Measurements from ENCODE around the gene ZNRF1.

DNA sequence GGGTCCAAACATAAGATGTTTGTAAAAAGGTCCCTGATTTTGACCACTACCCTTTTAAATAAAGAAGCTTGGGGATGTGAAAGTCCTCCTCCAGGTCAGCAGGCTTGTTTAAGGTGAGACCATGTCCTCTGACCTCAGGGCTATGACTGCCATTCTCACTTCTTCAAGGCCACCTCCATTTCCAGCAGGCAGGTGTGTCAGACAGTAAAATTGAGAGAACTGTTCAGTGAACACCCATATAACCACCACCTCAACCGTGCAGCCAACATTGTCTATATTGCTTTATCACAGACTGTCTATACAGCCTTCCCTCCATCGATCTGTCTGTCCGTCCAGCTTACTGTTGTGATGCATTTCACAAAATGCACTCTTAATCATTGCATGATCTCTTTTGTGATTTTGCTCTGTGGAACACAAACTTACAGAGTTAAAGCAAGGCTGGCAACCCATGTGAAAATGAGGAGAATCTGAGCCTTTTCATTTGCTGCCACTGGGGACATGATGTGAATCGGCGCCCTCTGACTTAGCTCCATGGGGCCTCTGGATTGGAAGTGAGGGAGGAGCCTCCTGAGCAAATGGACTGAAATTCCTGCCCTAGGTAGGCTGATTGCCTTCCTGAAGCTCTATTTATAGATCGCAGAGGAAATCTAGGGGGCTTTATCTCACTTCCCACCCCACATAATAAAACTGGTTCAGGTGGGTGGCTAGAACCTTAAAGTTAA is 53.8 kb downstream of the ZNRF1 start:
- TF ChIP-seq, protein P1, sequence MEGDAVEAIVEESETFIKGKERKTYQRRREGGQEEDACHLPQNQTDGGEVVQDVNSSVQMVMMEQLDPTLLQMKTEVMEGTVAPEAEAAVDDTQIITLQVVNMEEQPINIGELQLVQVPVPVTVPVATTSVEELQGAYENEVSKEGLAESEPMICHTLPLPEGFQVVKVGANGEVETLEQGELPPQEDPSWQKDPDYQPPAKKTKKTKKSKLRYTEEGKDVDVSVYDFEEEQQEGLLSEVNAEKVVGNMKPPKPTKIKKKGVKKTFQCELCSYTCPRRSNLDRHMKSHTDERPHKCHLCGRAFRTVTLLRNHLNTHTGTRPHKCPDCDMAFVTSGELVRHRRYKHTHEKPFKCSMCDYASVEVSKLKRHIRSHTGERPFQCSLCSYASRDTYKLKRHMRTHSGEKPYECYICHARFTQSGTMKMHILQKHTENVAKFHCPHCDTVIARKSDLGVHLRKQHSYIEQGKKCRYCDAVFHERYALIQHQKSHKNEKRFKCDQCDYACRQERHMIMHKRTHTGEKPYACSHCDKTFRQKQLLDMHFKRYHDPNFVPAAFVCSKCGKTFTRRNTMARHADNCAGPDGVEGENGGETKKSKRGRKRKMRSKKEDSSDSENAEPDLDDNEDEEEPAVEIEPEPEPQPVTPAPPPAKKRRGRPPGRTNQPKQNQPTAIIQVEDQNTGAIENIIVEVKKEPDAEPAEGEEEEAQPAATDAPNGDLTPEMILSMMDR (IDR thresholded peaks at IDR 0.05): no peak
- no peak for TF ChIP-seq POLR2A (IDR thresholded peaks at IDR 0.05)

All from lower leg skin (tissue), 3 donors.